ENCODE measurements around the gene TC2N. TPM values are rescaled to one million over a fixed set of nuclear protein-coding genes. Genes with fewer than 3 reads are reported as not detected.

Gene TC2N
- polyA plus RNA-seq, 3 donors = 0.24 to 0.55 TPM; not detected in 1

- intact Hi-C loops (cut with micrococcal nuclease) = no loop called here
- Mint-ChIP-seq H3K9me3 (peaks cover 0 to 2% (median 0%) of the 10 kb centered on the region in 7 donors), H3K4me3 (no peak overlapping the region), H3K27me3 (ENCODE audit: low read depth in 3 of 3) (no peaks in the 10 kb centered on the region), H3K27ac (peak overlapping the region in 1 of 7 donors; percentile 17), H3K4me1 (no peaks in the 10 kb centered on the region), H3K36me3 (no peaks in the 10 kb centered on the region)
- no peaks in the 10 kb centered on the region for H3K9me3 ChIP-seq (replicated peaks in 1 of 2; ENCODE audit: control insufficient read depth in 1 of 2, insufficient read depth in 1 of 2, low read length in 2 of 2)
- H3K4me3 ChIP-seq (replicated peaks in 1 of 3; ENCODE audit: low read depth in 2 of 3, low read length in 3 of 3) = no peak overlapping the region
- no peak for TF ChIP-seq CTCF (IDR thresholded peaks at IDR 0.05)
- no peak for DNase-seq
- H3K4me2 ChIP-seq (replicated peaks; ENCODE audit: extremely low read depth, low read length, poor library complexity, severe bottlenecking) = no peak overlapping the region
- no peaks in the 10 kb centered on the region for H3K27me3 ChIP-seq (ENCODE audit: control insufficient read depth in 2 of 2, insufficient read depth in 2 of 2, low read length in 2 of 2)
- H2AFZ ChIP-seq (ENCODE audit: insufficient read depth, low read depth, low read length, poor library complexity, severe bottlenecking) = no peak overlapping the region
- H3K4me1 ChIP-seq (ENCODE audit: control insufficient read depth in 1 of 2, insufficient read depth in 2 of 2, low read length in 2 of 2) = no peaks in the 10 kb centered on the region
- no peaks in the 10 kb centered on the region for H3K36me3 ChIP-seq (replicated peaks in 1 of 2; ENCODE audit: control insufficient read depth in 1 of 2, insufficient read depth in 2 of 2, low read length in 2 of 2)
- no peak overlapping the region for H3K27ac ChIP-seq (ENCODE audit: low read depth in 1 of 2, low read length in 2 of 2)
- no CpG with 5 or more reads among the region's 2 CpGs for WGBS (ENCODE audit: insufficient coverage)
- H3K9ac ChIP-seq (ENCODE audit: insufficient read depth, low read length, poor library complexity, severe bottlenecking) = no peak overlapping the region
- H4K20me1 ChIP-seq (ENCODE audit: insufficient read depth, low read length) = no peaks in the 10 kb centered on the region
- no peaks in the 10 kb centered on the region for H3K79me2 ChIP-seq (ENCODE audit: insufficient read depth, low read length)
Measured at GRCh38 chr14:91749868-91750267, 117.5 kb downstream of the TC2N start.

- peaks cover 0 to 2% (median 0%) of the 10 kb centered on the region in 7 donors for H3K9me3 Mint-ChIP-seq
- H3K36me3 ChIP-seq (replicated peaks in 1 of 2; ENCODE audit: control insufficient read depth in 1 of 2, insufficient read depth in 2 of 2, low read length in 2 of 2) = no peaks in the 10 kb centered on the region
- no peak overlapping the region for H3K4me3 ChIP-seq (replicated peaks in 1 of 3; ENCODE audit: low read depth in 2 of 3, low read length in 3 of 3)
- no peaks in the 10 kb centered on the region for H3K36me3 Mint-ChIP-seq
- no peaks in the 10 kb centered on the region for H3K27me3 ChIP-seq (ENCODE audit: control insufficient read depth in 2 of 2, insufficient read depth in 2 of 2, low read length in 2 of 2)
- no peak for TF ChIP-seq CTCF (IDR thresholded peaks at IDR 0.05)
- WGBS (ENCODE audit: insufficient coverage) = no CpG with 5 or more reads among the region's 2 CpGs
- no peaks in the 10 kb centered on the region for H3K4me1 ChIP-seq (ENCODE audit: control insufficient read depth in 1 of 2, insufficient read depth in 2 of 2, low read length in 2 of 2)
- no peak overlapping the region for H2AFZ ChIP-seq (ENCODE audit: insufficient read depth, low read depth, low read length, poor library complexity, severe bottlenecking)
- peaks cover 0 to 3% (median 0%) of the 10 kb centered on the region in 3 donors for H3K27me3 Mint-ChIP-seq (ENCODE audit: low read depth in 3 of 3)
- no peaks in the 10 kb centered on the region for H3K79me2 ChIP-seq (ENCODE audit: insufficient read depth, low read length)
- DNase-seq = no peak
- no peak overlapping the region for H3K27ac ChIP-seq (ENCODE audit: low read depth in 1 of 2, low read length in 2 of 2)
- H3K4me3 Mint-ChIP-seq = no peak overlapping the region
- no peak overlapping the region for H3K9ac ChIP-seq (ENCODE audit: insufficient read depth, low read length, poor library complexity, severe bottlenecking)
- H3K9me3 ChIP-seq (replicated peaks in 1 of 2; ENCODE audit: control insufficient read depth in 1 of 2, insufficient read depth in 1 of 2, low read length in 2 of 2) = no peaks in the 10 kb centered on the region
- no peak overlapping the region for H3K4me2 ChIP-seq (replicated peaks; ENCODE audit: extremely low read depth, low read length, poor library complexity, severe bottlenecking)
- H3K27ac Mint-ChIP-seq = no peak overlapping the region
- intact Hi-C loops (cut with micrococcal nuclease) = no loop called here
- no peaks in the 10 kb centered on the region for H3K4me1 Mint-ChIP-seq
- no peaks in the 10 kb centered on the region for H4K20me1 ChIP-seq (ENCODE audit: insufficient read depth, low read length)
Measured at GRCh38 chr14:91748049-91748448, 119.3 kb downstream of the TC2N start.
